NCI-H2081 treated with DMSO at 0.1 percent for 48 hours (cell line): ENCODE measurements around the gene RGS8.

ENCODE experiments used
- DNase-seq: peaks from one replicate; lab custom pipeline; 2025; lab: John Stamatoyannopoulos, UW

The RGS8 gene

GRCh38 chr1:182639330-182639729 lies 45.1 kb downstream of the RGS8 start:
- DNase-seq = no peak

GRCh38 chr1:182637769-182638168 lies 46.6 kb downstream of the RGS8 start:
- DNase-seq = no peak

- DNase-seq = no peak
Measured at GRCh38 chr1:182635871-182636270, 48.5 kb downstream of the RGS8 start.
